CD4-positive, alpha-beta T cell treated with Interleukin-17A for 4 hours (primary cell): ENCODE measurements around the gene CASTOR1.

Experiments
- DNase-seq: peaks from one replicate; pipeline ENCODE4 v3.0.0-alpha.2; 2020; ENCODE audit warnings: mixed read lengths

CASTOR1 gene

DNA sequence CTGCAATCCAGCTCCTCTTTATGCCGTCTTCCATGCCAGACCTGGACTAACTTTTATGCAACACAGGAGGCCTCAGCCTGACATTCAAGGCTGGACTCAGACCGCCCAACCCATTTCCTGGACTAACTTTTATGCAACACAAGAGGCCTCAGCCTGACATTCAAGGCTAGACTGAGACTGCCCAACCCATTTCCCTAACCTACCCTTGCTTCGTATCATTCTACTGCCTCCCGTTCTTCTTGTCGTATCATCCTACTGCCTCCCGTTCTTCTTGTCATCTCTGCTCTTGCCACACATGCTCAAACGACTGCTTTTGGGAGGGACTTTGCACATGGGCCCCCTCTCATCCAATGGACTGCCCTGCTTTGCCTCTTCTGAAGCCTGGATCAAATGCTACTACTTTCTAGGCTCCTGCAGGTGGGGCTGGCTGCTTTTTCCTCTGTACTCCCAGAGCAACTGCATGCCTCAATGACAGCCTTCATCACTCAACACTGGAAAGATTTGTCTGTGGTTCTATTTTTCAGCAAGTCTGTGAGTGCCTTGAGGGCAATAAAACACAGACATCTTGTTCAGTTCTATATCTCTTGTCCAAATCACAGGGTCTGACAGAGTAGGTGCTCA, 29.6 kb upstream of the CASTOR1 start:
- no peak for DNase-seq

DNA sequence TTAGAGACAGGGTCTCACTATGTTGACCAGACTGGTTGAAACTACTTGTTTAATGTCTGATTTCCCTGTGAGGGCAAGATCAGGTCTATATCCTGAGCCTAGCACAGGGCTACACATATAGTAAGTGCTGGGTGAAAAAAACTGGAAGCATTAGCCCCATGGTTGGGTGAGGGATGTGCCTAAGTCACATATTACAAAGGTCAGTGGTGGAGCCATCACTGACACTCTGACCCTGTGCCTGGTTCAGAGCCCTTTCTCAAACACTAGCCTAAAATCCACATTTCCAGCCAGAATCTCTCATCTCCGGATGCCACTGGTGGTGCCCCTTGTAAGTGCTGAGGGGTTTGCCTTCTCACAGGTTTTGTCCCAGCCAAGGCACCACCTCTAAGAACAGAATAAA, 28.5 kb upstream of the CASTOR1 start:
- no peak for DNase-seq

- DNase-seq = peak; percentile 29
These were observed 26.8 kb upstream of the CASTOR1 start for GRCh38 chr22:30315962-30316576.

DNA sequence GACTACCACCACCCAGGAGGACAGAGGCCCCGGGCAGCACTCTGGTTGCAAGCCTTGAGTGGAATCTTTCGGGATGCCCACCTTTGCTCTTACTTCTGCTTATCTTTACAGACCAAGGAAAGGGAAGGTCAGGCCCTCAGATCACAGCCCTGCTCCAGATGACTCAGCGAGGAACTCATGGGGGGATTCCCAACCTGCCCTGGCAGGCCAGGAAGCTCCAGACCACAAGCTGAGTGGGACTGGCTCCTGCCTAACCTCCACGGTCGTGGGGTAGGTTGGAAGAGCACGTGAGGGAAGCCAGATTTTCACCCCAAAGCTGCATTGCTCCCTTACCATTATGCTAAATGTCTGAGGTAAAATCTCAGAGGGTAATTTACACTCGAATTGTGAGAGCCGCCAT, 25.6 kb upstream of the CASTOR1 start:
- DNase-seq = peak; percentile 59

GRCh38 chr22:30313527-30314363, 24.4 kb upstream of the CASTOR1 start:
- no peak for DNase-seq

- DNase-seq = peak; percentile 49
These were observed 22.7 kb upstream of the CASTOR1 start for GRCh38 chr22:30312053-30312452.

- no peak for DNase-seq
These were observed 21.8 kb upstream of the CASTOR1 start for GRCh38 chr22:30310881-30311771.

DNA sequence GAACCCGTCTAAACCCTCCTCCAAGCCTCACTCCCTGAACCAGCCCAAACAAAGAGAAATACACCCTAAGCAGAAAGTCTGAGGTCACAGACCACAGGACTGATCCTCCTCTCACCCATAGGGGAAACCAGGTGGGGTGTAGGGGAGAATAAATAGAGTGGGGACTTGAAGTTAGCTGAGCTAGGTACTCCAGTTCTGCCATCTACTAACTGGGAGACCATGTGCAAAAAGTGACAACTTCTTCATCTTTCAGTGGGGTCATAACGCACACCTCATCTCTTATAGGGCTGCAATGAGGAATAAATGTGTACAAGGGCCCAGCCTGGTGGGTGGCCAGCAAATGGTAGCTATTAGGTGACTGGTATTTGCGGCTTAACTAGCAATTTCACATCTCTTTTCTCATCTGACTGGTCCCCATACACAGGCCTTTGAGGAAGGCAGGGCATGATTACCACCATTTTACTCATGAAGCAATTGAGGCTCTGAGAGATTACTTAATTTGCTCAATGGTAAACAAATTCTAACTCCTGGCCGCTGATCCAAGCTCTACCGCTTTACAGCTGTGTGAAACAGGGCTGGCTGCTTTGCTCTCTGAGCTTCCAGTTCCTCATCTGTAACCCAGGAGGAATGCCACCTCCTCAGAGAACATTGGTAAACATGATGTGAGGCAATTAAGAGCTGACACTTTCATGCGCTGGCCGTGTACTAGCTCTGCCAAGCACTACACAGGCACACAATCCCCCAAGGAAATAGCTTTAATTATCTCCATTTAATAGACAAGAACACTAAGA, 20.8 kb upstream of the CASTOR1 start:
- DNase-seq = peak; percentile 51

DNA sequence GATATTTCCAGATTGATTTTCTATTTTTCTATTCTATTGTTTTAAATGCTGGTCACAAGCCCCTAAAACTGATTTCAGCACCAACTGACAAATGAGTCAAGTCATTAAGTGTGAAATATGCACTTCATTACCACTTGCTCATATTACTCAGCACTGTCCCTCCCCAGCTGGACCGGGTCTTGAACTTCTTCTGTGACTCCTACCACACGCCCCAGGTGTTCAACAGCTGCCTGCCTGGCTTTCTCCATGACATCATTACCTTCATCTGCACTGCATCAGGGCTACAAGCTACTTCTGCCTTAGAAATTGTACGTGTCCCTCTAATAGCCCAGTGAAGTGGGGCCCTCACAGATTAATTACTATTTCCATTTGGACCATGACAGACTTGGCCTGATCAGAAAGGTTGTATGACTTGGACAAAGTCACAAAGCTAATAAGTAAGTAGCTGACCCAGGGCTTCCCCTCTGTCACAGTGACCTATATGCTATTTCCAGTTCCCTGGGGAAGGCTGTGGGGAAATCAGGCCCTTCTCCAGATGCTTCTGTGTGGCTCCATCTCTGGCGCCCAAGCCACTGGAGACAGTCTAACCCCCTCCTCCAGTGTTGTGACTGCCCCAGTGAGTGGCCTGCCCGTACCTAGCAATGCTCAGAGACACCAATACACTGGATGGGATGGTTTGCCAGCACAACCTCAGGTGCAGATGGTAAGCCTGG, 19.4 kb upstream of the CASTOR1 start:
- peak; percentile 62 for DNase-seq

DNA sequence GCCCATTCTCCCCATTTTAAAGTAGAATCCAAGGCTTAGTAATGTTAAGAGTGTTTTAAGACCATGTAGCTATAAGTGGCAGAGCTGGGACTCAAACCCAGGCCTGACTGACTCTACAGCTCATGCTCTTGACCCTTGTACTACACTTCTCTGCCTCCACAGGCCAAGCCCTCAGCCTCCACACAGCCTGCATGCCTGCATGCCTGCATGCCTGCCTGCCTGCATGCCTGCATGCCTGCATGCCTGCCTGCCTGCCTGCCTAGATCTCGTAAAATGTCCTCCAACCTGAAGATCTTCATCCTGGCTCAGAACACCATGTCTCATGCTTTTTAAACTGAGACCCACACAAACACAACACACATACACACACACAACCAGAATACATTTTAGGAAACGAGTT, 18.8 kb upstream of the CASTOR1 start:
- no peak for DNase-seq

DNA sequence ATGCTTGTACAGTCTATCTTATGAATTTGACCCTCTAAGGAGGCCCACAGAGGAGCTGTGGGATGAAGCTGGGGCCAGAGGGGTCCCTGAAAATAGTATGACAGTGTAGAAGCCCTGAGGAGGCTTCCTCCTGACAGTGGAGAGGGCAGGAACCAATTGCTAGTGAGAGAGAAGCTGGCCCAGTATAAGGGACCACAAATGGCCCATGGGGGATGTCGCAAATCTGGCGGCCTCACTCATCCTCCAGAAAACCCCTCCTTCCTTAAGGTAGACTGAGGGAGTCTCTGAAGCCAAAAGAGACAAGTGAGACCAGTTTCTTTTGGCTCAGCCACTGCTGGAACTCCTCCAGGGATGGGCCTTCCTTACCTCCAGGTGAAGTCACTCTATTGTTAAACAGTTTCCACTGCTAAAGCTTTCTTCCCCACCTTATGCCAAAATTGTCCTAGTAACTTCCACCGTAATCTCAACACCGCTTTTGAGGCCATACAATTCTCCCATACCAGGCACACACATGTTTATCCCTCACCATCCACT, 17.8 kb upstream of the CASTOR1 start:
- peak; percentile 27 for DNase-seq

- peak; percentile 31 for DNase-seq
These were observed 17.3 kb upstream of the CASTOR1 start for GRCh38 chr22:30306627-30307011.

DNA sequence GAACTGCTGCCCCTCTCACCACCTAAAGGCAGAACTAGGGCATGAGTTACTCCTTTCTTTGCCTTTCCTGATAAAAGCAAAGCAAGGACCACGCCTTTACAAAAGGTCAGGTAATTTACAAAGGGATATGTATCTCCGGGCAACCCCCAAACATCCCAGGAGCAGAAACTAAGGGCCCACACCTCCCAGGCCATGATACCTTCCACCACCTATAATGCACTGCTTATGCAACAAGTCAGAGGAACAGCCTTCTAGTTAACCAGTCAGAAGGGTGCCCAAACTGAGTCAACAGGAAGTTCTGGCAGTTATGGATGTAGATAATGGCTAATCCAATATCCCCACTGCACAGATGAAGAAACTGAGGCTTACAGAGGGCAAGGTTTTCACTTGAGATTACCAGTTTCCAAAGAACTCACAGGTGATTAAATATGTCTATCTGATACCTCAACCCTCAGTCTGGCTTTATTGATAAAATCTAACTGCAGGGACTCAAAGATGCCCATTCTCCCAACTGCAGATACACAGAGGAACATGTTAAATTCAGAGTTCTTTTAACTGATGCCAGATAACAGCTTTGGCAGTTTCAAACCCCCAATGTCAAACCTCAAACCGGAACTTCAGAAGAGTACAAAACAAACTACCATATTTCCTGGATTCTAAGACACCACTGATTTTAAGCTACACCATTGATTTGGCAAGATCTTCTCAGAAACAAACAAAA, 16.8 kb upstream of the CASTOR1 start:
- peak; percentile 46 for DNase-seq

GRCh38 chr22:30305519-30305905, 16.2 kb upstream of the CASTOR1 start:
- DNase-seq = peak; percentile 74

GRCh38 chr22:30304495-30305244, 15.4 kb upstream of the CASTOR1 start:
- no peak for DNase-seq

- DNase-seq = no peak
These were observed 13.5 kb upstream of the CASTOR1 start for GRCh38 chr22:30302810-30303138.

DNA sequence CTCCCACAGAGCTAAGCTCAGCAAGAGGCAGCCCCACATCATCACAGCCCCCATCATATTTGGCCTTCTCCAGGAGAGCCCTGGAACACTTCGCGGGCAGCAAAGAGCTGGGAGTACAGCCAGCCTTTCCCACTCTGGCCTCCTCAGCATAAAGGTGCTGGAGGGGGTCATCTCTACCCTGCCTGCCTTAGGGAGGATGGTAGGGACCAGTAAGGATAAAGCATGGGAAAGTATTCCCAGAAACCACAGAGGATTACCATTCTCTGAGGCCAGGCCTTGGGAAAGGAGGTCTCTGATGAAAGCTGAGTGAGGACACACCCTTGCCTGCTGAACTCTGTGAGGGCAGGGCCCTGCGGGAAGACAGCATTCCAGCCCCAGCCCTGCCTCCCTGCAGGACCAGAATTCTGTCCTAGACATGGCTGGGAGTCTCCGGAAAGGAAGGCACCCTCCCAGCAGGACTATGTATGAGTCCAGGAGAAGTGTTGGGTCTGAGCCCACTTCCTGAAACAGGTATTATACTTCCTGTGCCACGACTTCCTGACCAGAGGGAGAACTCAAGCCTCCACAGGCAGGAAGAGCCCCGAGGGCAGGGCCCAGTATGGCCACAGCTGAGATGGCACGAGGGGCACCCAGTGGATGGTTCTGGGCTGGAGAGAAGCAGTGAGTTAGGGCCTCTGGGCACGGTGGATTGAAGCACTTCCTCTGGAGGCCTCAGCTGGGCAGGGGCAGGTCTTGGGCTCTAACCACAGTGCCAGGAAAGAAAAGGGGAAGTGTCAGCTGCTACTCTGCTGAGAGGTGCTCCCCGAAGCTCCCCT, 12.9 kb upstream of the CASTOR1 start:
- peak; percentile 32 for DNase-seq

GRCh38 chr22:30299322-30299721, 10.0 kb upstream of the CASTOR1 start:
- no peak for DNase-seq
